NCI-H146 treated with DMSO at 0.1 percent for 48 hours (cell line): ENCODE results near the gene MARVELD1.

Source experiments
- DNase-seq: peaks from one replicate; lab custom pipeline; 2025; ENCODE audit not compliant: unreplicated experiment; lab: John Stamatoyannopoulos, UW

The MARVELD1 gene

GRCh38 chr10:97754726-97755125 lies 41.2 kb downstream of the MARVELD1 start:
- no peak for DNase-seq

GRCh38 chr10:97755718-97756117 lies 42.2 kb downstream of the MARVELD1 start:
- DNase-seq: no peak

GRCh38 chr10:97757471-97757870 lies 43.9 kb downstream of the MARVELD1 start:
- no peak for DNase-seq

- peak; percentile 33 for DNase-seq
These were observed 45.8 kb downstream of the MARVELD1 start for GRCh38 chr10:97759158-97759887.

DNA sequence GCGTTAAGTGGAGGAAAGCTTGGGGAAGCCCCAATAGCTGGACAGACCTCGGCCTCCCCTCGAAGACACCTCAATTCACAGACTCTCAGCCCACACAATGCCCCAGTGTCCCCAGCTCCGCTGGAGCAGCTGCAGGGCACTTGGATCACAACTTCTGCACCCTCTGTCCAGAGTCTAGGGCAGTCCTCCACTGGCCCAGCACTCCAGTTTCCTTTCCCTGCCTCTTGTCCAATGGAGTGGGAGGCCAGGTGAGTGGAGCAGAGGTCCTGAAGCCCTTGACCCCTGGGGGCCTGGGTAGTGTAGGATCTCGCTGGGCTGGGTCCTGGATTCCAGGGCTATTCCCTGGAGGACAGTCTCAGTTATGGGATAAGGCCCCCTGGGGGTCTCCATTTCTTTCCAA lies 46.4 kb downstream of the MARVELD1 start:
- DNase-seq: no peak

DNA sequence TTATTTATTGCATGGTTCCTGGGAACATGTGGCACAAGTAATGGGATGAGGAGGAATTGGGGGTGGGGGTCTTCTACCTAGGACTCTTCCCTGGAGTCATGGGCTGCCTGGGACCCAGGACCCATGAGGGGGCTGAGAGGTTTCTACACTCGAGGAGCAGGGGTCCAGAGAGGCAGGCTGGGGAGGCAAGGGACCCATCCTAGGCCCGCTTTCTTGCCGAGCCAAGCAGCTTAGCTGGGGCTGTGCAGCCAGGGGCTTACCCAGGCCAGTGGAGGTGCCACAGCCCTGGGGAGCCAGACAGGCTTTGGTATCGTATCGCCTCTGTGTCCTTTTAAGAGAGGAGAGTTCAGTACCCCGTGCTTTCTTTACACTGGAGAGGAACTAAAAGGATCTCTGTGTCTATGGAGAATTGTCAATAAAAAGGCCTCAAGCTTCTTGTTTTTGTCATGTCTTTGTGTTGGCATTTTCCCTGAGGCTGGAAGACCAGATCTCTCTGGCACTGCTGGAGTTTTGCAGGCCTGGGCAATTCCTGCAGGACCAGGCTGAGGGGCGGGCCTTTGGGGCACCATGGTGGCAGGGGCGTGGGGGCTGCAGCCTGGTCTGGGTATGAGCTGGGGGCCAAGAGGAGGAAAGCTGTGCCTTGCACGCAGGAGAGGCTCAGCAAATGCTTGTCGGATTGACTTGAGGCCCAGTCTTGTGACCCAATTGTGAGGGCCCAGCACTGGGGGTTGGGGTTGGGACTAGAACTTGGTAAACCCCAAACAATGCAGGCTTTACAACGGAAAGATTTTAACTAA lies 47.1 kb downstream of the MARVELD1 start:
- no peak for DNase-seq

GRCh38 chr10:97761331-97761865 lies 47.9 kb downstream of the MARVELD1 start:
- no peak for DNase-seq

DNA sequence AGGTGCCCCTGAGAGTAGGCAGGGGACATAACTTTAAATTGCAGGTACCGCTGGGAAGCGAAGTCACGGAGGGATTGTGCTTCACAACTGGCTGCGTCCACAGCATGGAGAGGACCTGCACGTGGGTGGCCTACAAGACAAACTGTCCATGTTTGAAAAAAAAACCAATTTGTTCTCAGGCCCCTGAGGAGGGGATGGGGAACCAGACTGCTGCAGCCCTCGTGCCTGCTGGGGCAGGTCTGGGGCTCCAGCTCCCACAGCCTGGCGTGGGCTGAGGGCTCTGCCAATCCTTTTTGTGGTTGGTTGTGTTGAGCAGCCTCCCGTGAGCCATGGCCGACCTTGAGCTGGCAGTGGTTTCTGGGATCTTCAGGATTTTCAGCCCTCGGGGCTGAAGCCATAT lies 48.5 kb downstream of the MARVELD1 start:
- no peak for DNase-seq

GRCh38 chr10:97762816-97763215 lies 49.3 kb downstream of the MARVELD1 start:
- no peak for DNase-seq

DNA sequence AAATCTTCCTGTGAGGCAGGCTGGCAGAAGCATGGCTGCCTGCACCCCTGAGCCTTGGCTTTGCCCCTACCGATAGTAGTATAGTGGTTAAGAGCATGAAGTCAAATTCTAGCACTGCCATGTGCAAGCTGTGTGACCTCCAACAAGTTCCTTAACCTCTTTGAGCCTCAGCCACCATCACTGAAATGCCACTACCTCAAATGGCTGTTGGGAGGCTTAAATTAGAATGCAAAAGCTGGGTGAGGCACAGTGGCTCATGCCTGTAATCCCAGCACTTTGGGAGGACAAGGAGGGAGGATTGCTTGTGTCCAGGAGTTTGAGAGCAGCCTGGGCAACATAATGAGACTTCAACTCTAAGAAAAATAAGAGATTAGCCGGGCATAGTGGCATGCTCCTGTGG lies 49.9 kb downstream of the MARVELD1 start:
- DNase-seq: no peak

GRCh38 chr10:97763947-97764346 lies 50.4 kb downstream of the MARVELD1 start:
- no peak for DNase-seq

DNA sequence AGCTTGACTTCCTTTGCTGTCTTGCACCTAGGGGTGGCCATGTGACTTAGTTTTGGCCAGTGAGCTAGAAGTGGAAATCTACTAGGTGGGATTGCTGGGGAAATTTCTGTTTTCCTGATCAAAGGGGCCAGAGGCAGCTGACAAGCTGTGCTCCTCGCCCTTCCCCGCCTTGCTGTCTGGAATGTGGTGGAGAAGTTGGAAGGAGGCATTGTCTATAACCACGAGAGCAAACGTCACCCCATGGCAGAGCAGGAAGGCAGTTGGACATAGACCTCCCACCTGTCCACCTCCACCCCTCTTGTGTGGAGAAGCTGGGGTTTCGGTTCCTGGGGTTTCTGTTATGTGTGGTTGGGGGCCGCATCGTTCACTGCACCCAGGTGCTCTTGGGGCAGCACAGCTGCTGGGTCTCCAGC lies 51.0 kb downstream of the MARVELD1 start:
- DNase-seq: peak; percentile 3

- DNase-seq: peak; percentile 90
These were observed 51.7 kb downstream of the MARVELD1 start for GRCh38 chr10:97765201-97765600.

- DNase-seq: no peak
These were observed 52.7 kb downstream of the MARVELD1 start for GRCh38 chr10:97766106-97766810.

DNA sequence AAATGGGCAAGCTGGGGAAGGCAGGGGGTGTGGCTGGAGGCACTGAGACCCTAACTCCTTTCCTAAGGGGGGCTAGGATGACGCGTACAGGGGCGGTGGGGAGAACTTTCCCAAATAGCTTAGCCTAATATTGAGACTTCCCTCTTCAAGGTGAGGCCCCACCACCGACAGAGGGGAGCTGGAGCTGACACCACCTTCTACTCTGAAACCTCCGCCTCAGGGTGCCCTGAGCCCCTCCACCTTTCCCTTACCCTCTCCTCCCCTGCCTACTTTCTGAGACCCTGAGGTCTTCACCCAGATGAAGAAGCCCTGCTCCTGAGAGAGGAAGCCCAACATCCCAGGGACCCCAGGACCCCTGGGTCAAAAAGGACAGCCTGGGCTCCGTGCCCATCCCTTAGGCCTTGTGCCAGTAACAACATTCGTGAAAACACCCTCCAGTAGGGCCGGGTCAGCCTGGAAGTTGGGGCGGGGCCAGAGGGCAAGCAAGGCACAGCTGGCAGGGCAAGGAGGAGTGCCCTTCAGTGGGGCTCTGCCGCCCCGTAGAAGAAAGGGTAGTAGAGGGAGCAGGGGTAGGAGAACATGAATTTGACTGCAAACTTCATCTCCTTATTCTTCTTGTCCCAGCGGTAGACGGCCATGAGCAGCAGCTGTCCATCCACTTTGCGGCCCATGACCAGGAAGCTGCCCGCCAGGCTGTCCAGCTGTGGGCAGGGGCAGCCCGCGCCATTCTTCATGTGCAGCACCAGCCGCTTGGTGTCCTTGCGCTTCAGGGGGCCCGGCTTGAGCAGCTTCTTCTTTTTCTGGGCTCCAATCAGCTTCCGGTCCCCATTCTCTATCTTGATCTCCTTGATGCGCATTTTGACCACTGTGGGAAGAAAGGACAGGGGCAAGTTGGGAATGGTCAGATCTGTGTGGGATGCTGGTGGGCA lies 53.7 kb downstream of the MARVELD1 start:
- no peak for DNase-seq
